ENCODE results near the gene A3GALT2.

The A3GALT2 gene

GRCh38 chr1:33320619-33321165 is at the start of gene A3GALT2:
Gene A3GALT2 (minus strand): TSS chr1:33321098. CDS start chr1:33321098, 0 bp downstream.
- no peak for DNase-seq

DNA sequence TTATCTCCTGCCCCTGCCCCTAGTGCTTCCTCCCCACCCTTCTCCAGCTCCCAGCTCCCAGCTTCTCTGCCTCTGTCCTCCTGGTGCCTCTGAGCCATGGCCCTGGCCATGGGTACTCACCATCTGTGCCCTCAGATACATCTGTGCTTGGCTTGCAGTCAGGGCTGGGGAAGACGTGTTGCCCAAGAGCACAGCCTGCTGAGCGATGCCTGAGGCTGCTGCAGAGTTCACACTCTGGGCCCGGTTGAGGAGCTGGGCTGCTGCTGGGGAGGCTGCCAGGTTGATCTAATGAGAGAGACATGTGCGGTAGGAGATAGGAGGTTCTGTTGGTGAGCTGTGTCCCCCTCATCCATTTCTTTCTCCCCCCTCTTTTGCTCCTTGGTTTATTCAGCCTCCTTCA is 49.4 kb upstream of the A3GALT2 start:
- DNase-seq, result no peak

- DNase-seq, result no peak
These were observed 48.9 kb upstream of the A3GALT2 start for GRCh38 chr1:33369764-33370163.

- DNase-seq, result no peak
These were observed 48.2 kb upstream of the A3GALT2 start for GRCh38 chr1:33369081-33369480.

DNA sequence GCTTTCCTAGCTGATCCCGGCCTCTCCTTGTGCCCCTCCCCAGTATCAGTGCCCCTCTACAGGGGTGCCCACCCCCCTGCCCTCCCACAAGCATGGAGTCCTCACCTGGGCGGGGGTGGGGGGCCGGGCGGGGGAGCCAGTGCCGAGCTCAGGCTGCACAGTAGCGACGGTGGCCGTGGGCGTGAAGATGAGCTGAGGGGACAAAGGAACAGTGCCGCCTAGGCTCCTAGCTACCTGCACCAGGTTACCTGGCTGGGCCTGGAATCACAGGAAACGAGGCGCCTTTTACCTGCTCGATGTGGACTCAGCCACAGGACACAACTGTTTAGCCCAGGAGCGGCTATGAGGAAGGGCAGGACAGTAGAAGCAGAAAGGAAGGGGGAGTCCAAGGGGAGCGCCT is 47.5 kb upstream of the A3GALT2 start:
- no peak for DNase-seq

- peak; percentile 81 for DNase-seq
These were observed 46.8 kb upstream of the A3GALT2 start for GRCh38 chr1:33367485-33368405.

DNA sequence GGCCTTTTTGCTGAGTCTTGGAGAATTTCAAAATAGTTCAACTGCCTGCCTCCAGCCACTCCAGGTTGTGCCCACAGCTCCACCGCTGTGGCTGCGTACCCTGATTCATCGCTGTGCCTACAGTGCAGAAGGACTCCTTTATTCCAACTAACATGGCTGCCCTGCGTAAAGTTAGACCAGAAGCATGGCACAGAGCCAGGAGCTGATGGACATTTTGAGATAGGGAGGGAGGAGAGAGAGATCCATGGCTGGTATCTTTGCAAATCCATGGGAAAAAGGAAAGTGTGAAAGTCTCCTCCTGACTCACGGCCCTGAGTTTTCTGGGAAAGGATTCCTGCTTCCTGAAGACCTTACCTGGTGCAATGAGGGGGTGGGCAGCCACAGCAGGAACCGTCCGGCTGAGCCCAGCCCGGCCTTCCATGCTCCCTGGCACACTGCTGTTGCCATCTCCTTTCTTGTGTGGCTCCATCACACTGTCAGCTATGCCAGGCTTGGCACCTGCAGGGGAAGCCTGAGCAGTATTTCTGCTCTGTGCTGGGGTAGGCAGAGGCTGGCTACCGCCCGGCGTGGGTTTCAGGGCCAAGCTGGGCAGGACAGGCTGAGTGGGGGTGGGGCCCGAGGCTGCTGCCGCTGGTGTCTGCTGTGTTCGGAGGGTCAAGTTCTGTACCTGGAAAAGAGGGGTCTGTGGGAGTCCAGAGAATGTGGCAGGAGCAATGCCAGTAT is 46.0 kb upstream of the A3GALT2 start:
- no peak for DNase-seq

GRCh38 chr1:33365560-33365997 is 44.7 kb upstream of the A3GALT2 start:
- no peak for DNase-seq

DNA sequence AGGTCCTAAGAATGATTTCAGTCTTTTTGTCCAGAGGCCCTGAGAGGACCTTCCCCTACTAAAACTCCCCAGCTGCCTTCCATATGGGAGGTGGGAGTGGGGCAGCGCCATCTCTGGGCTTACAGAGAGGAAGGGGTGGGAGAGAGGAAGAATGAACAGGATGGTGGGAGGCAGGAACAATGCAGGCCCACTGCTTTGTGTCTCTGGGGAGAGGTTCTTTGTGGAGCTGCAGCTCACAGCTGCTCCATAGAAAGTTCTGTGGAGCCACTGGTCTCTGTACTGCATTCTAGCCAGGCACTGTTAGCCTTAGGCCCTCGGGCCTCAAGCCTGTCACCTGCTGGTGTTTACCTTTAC is 43.6 kb upstream of the A3GALT2 start:
- DNase-seq, result no peak

- DNase-seq, result no peak
These were observed 42.6 kb upstream of the A3GALT2 start for GRCh38 chr1:33363470-33363861.

- DNase-seq, result no peak
These were observed 42.1 kb upstream of the A3GALT2 start for GRCh38 chr1:33363021-33363420.

GRCh38 chr1:33361532-33362235 is 40.8 kb upstream of the A3GALT2 start:
- peak; percentile 87 for DNase-seq

- no peak for DNase-seq
These were observed 39.5 kb upstream of the A3GALT2 start for GRCh38 chr1:33360367-33360766.

- DNase-seq, result no peak
These were observed 39.0 kb upstream of the A3GALT2 start for GRCh38 chr1:33359931-33360330.

DNA sequence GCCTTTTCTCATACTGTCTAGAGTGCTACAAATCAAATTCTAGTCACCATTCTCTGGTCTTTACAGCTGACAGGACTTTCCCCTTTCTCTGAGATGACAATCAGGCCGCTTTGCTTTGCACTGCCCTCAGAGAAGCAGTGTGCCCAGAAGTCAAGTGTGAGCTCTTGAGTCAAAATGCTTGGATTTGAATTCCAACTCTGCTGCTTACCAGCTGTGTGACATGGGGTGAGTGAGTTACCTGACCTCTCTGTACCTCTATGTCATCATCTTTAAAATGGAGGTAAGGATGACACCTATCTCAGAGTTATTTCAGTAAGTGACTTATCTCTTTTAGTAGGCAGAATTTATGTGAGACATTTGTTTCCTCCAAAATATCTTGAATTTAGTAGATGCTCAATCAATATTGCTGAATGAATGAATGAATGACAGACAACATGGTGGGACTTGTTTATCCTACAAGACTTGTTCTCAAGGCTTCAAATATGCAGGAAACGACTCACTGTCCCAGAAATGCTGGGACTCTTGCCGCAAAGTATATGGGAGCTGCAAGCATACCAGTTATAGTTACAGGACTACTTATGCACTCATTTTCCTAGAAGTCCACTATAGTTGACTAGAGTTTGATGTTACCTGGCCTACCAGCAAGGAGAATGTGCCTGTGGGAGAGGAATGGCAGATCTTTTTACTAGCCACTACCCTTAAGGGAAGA is 38.1 kb upstream of the A3GALT2 start:
- no peak for DNase-seq

DNA sequence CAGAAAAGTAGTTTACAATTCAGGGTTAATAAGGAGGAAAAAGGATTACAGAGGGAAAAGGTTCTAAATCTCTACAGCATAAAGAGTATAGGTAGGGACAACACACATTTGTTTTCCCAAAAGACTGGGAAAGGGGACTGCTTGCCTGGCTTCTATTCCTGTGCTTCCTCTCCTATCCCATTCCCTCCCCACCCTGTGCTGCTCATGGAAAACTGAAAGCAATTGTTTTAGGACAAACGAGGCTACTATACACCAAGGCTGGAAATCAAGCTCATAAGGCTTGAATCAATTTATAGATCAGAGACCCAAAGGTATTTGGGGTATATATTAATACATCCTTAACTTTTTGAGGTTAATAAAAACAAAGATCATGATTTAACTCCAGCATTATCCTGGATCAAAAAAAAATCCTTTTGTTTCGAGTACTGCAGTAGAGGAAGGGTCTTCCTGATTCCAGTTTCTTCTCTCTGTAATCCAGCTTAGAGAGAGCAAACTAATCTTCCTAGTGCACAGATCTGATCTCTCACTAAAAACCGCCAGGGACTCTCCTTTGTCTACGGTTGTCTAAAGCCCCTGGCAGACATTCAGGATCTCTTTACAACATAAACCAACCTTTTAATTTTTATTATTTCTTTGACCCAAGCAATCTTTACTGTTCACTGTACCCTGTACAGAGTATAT is 37.4 kb upstream of the A3GALT2 start:
- no peak for DNase-seq

GRCh38 chr1:33357099-33357498 is 36.2 kb upstream of the A3GALT2 start:
- DNase-seq, result no peak

- no peak for DNase-seq
These were observed 33.9 kb upstream of the A3GALT2 start for GRCh38 chr1:33354707-33355316.

GRCh38 chr1:33353531-33353930 is 32.6 kb upstream of the A3GALT2 start:
- no peak for DNase-seq

DNA sequence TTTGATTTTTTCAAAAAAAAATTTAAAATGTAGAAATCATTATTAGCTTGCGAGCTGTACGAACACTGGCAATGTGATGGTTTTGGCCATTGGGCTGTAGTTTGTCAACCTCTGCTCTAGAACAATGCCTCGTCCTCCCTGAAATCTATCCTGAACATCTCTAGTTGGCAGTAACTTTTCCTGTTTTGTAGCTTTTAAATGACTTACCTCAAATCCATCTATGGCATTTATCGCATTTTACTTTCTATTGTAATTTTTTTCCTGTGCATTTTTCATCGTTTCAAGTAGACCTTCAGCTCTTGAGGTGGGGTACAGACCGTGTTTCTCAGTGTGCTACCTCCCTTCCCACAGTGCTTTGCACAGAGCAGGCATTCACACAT is 30.4 kb upstream of the A3GALT2 start:
- no peak for DNase-seq

DNA sequence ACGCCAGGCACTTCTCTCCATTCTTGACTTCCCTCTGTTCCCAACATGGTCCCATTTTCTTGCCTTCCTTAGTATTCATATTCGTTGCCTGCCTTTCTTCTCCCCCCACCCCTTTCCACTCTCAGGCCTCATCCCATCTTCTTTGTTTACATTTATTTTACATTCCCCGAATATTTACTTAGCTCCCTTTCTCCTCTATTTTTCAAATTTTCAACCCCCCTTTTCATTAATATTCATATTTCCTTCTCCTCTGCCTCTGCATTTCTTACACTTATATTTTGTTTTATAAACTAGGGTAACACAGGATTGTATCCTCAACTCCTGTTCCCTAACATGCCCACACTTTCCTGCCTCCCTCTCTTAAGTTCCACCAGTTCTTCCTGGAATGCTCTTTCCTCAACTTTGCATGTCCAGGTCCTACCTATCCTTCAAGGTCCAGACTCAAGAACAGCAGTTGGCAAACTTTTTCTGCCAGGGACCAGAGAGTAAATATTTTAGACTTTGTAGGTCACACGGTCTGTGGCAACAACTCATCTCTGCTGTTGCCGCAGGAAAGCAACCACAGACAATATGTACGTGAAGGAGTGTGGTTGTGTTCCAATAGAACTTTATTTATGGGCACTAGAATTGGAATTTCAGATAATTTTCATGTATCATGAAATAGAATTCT is 29.8 kb upstream of the A3GALT2 start:
- no peak for DNase-seq
